SU-DHL-6 (cell line): Measurements from ENCODE around the gene PPARG.
"Not testable (repeated sequence)": the region's sequence is repeated elsewhere in the genome, so short reads cannot be mapped to it uniquely, and the experiment has no call there.

Experiments
- H2AFZ ChIP-seq: fragments of 200-600 bp; sonication (generic); 2 replicates; pipeline ENCODE4 v1.6.1; 2014; ENCODE audit warnings: low read depth, mild to moderate bottlenecking, moderate library complexity, mixed read lengths, antibody characterized with exemption, low read length; ENCODE audit not compliant: severe bottlenecking
- H3F3A ChIP-seq: fragments of 200-600 bp; shearing (Covaris generic); 2 replicates; pipeline ENCODE4 v1.6.0; 2016; ENCODE audit warnings: antibody characterized with exemption, mild to moderate bottlenecking; ENCODE audit not compliant: insufficient read depth
- H3K27ac ChIP-seq: fragments of 200-600 bp; sonication (generic); 2 replicates; pipeline ENCODE4 v1.5.1; 2016; ENCODE audit warnings: low read depth, mild to moderate bottlenecking, low read length, moderate library complexity, mixed read lengths
- H3K27me3 ChIP-seq: fragments of 200-600 bp; sonication (generic), shearing (Covaris generic); 2 replicates; pipeline ENCODE4 v1.6.0; 2014; ENCODE audit warnings: mild to moderate bottlenecking, low read length
- H3K36me3 ChIP-seq: fragments of 200-600 bp; sonication (generic); 2 replicates; pipeline ENCODE4 v1.6.1; 2014; ENCODE audit warnings: mild to moderate bottlenecking, low read length, mixed read lengths
- H3K4me2 ChIP-seq: fragments of 300-600, 200-600 bp; shearing (Covaris generic), sonication (generic); 2 replicates; pipeline ENCODE4 v1.6.0; 2014; ENCODE audit warnings: low read length, low read depth, mild to moderate bottlenecking; ENCODE audit not compliant: poor library complexity, severe bottlenecking
- H3K4me3 ChIP-seq: fragments of 200-600 bp; sonication (generic); 2 replicates; pipeline ENCODE4 v1.5.1; 2014; ENCODE audit warnings: antibody characterized with exemption, low read length, mild to moderate bottlenecking, mixed read lengths; ENCODE audit not compliant: insufficient read depth, poor library complexity, severe bottlenecking
- H3K79me2 ChIP-seq: fragments of 200-600 bp; sonication (generic); 2 replicates; pipeline ENCODE4 v1.6.1; 2014; ENCODE audit warnings: mild to moderate bottlenecking, low read length, moderate library complexity; ENCODE audit not compliant: insufficient read depth
- H3K9ac ChIP-seq: fragments of 200-600 bp; sonication (generic); 2 replicates; pipeline ENCODE4 v1.7.0; 2014; ENCODE audit warnings: mild to moderate bottlenecking, low read length
- H3K9me2 ChIP-seq: fragments of 200-600 bp; sonication (generic); replicated peaks from 2 replicates; pipeline ENCODE4 v1.6.1; 2014; ENCODE audit warnings: low read length; ENCODE audit not compliant: insufficient read depth
- H3K9me3 ChIP-seq: fragments of 200-600 bp; sonication (generic); 2 replicates; pipeline ENCODE4 v1.6.1; 2014; ENCODE audit warnings: low read length, mixed read lengths; ENCODE audit not compliant: insufficient read depth
- H4K20me1 ChIP-seq: fragments of 200-600 bp; sonication (generic); 2 replicates; pipeline ENCODE4 v1.6.1; 2014; ENCODE audit warnings: low read depth, mild to moderate bottlenecking, antibody characterized with exemption, low read length, moderate library complexity, mixed read lengths
- EZH2phosphoT487 ChIP-seq: fragments of 200-600 bp; sonication (generic), shearing (Covaris generic); conservative IDR thresholded peaks from 2 replicates; pipeline ENCODE4 v1.6.1; 2018; ENCODE audit warnings: mild to moderate bottlenecking, antibody characterized with exemption, low read length, moderate library complexity, mixed read lengths
- TF ChIP-seq, protein P1 (sequence below): fragments of 200-600 bp; sonication (generic); IDR thresholded peaks from one replicate; pipeline ENCODE4 v1.5.1; 2017; ENCODE audit warnings: antibody characterized with exemption, mild to moderate bottlenecking, low read length, moderate library complexity; ENCODE audit not compliant: insufficient read depth, poor library complexity, severe bottlenecking

The PPARG gene

DNA sequence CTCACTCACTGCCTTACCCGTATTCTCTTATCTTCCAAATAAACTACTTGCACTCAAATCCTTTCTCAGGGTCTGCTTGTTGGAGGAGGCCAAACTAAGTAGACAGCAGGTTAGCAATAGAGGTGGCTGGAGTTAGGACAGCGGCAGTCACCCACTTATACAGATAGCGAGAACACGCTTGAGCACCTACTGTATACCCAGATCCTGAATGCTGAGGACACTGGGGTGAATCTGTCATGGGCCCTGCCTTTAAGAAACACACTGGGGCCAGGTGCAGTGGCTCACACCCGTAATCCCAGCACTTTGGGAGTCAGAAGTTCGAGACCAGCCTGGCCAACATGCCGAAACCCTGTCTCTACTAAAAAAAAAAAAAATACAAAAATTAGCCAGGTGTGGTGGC is 157.4 kb downstream of the PPARG start:
- no peaks in the 10 kb centered on the region for H3K9me3 ChIP-seq
- H3K36me3 ChIP-seq, result no peaks in the 10 kb centered on the region
- H3K4me2 ChIP-seq, result no peak overlapping the region
- H3K9ac ChIP-seq, result no peak overlapping the region
- no peak overlapping the region for H2AFZ ChIP-seq
- H3K9me2 ChIP-seq, result no peaks in the 10 kb centered on the region
- no peaks in the 10 kb centered on the region for H3F3A ChIP-seq
- TF ChIP-seq EZH2phosphoT487, result no peak
- TF ChIP-seq, protein P1, sequence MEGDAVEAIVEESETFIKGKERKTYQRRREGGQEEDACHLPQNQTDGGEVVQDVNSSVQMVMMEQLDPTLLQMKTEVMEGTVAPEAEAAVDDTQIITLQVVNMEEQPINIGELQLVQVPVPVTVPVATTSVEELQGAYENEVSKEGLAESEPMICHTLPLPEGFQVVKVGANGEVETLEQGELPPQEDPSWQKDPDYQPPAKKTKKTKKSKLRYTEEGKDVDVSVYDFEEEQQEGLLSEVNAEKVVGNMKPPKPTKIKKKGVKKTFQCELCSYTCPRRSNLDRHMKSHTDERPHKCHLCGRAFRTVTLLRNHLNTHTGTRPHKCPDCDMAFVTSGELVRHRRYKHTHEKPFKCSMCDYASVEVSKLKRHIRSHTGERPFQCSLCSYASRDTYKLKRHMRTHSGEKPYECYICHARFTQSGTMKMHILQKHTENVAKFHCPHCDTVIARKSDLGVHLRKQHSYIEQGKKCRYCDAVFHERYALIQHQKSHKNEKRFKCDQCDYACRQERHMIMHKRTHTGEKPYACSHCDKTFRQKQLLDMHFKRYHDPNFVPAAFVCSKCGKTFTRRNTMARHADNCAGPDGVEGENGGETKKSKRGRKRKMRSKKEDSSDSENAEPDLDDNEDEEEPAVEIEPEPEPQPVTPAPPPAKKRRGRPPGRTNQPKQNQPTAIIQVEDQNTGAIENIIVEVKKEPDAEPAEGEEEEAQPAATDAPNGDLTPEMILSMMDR, result no peak
- no peak overlapping the region for H3K27ac ChIP-seq
- H3K27me3 ChIP-seq, result no peaks in the 10 kb centered on the region
- no peak overlapping the region for H3K4me3 ChIP-seq
- no peaks in the 10 kb centered on the region for H3K79me2 ChIP-seq
- no peaks in the 10 kb centered on the region for H4K20me1 ChIP-seq

DNA sequence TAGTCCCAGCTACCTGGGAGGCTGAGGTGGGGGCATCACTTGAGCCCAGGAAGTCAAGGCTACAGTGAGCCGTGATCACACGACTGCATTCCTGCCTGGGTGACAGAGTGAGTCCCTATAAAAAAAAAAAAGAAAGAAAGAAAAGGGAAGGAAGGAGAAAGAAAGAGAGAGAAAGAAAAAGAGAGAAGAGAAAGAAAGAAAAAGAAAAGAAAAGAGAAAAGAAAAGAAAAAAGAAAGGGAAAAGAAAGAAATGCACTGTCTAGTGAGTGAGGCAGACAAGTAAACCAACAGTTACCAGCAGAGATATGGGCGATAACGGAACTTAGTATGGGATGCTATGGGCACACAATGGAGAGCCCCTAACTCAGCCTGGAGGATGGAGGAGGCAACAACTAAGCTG is 158.2 kb downstream of the PPARG start:
- no peaks in the 10 kb centered on the region for H3K27me3 ChIP-seq
- H3F3A ChIP-seq, result no peaks in the 10 kb centered on the region
- H3K36me3 ChIP-seq, result no peaks in the 10 kb centered on the region
- H2AFZ ChIP-seq, result no peak overlapping the region
- no peak overlapping the region for H3K27ac ChIP-seq
- no peak overlapping the region for H3K4me3 ChIP-seq
- H4K20me1 ChIP-seq, result no peaks in the 10 kb centered on the region
- H3K4me2 ChIP-seq, result no peak overlapping the region
- H3K9me2 ChIP-seq, result no peaks in the 10 kb centered on the region
- no peaks in the 10 kb centered on the region for H3K79me2 ChIP-seq
- no peaks in the 10 kb centered on the region for H3K9me3 ChIP-seq
- H3K9ac ChIP-seq, result no peak overlapping the region
- TF ChIP-seq, protein P1, result no peak
- no peak for TF ChIP-seq EZH2phosphoT487

DNA sequence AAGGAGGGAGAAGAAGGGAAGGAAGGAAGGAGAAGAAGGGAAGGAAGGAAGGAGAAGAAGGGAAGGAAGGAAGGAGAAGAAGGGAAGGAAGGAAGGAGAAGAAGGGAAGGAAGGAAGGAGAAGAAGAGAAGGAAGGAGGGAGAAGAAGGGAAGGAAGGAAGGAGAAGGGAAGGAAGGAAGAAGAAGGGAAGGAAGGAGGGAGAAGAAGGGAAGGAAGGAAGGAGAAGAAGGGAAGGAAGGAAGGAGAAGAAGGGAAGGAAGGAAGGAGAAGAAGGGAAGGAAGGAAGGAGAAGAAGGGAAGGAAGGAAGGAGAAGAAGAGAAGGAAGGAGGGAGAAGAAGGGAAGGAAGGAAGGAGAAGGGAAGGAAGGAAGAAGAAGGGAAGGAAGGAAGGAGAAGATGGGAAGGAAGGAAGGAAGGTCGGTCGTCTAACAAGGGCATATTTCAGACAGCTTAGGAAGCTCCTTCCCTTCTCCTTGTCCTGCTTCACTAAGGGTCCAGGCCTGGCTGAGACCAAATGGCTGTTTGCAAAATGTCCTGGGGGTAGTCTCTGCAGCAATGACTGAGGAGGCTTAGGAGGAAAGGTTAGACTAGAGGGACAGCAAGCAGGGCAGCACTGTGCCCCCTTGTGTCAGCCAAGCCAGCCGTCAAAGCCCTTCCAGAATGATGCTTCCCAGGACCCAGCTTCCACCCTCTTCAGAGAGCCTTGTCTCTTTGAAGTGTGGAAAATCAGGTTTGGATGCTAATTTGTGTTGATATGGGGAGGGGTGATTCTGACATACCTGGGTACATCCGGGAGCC is 159.7 kb downstream of the PPARG start:
- H3K27me3 ChIP-seq, H4K20me1 ChIP-seq, H3K36me3 ChIP-seq, H2AFZ ChIP-seq, H3K27ac ChIP-seq, H3K4me2 ChIP-seq, H3K79me2 ChIP-seq, H3K9ac ChIP-seq, H3K4me3 ChIP-seq, H3K9me2 ChIP-seq, H3K9me3 ChIP-seq, H3F3A ChIP-seq: not testable (repeated sequence)

DNA sequence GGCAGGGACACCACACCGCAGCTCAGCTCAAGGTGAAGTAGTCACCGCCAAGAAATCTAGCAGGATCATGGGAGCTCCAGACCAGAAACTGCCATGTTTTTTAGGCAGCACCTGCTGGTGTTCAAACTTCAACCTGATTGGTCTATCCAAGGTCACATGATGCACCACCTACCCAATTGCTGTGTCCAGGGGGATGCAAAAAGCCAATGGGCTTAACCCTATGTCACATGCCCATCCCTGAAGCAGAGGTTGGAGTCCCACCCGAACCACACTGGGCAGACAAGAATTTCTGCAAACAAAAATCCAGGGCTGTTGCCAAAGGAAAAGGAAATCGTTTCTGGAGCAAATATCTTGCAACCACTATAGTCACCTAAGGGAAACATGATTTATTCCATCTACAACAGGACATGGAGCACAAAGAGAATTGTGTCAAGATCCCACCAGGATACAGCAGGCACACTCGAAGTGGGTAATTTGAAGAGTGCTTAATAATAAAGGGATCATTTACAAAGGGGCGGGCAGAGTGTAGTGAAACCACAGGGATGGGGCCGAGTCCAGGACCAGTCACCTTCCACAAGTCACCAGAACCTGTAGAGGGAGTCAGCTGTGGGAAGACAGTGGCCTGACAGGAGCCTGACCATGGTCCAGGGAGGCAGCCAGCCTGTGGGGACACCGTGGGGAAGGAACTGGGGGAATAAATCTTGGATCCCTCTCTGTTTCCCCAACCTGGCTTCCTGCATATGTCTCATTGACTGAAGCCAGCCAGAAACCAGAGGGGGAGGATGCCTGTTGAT is 161.2 kb downstream of the PPARG start:
- Histone ChIP-seq H3F3A (no peaks in the 10 kb centered on the region), H3K79me2 (no peaks in the 10 kb centered on the region), H3K4me2 (no peak overlapping the region), H3K9me3 (no peaks in the 10 kb centered on the region), H3K9ac (no peak overlapping the region), H3K4me3 (no peak overlapping the region), H3K9me2 (no peaks in the 10 kb centered on the region), H3K27ac (no peak overlapping the region), H4K20me1 (no peaks in the 10 kb centered on the region), H3K36me3 (no peaks in the 10 kb centered on the region), H3K27me3 (no peaks in the 10 kb centered on the region), H2AFZ (no peak overlapping the region)
- TF ChIP-seq, protein P1, result no peak
- TF ChIP-seq EZH2phosphoT487, result no peak
